Pancreas (tissue), 10 donors: ENCODE results near the gene C15orf39. TPM values are rescaled to one million over a fixed set of nuclear protein-coding genes. Genes with fewer than 3 reads are reported as not detected.

Source experiments
- ATAC-seq, 4 donors: fragments of 200-7000 bp; cut with Tn5 transposase; one replicate each; pipeline versions ENCODE4 v1.8.0 to v1.9.1; 2020; ENCODE audit warnings: mild to moderate bottlenecking in 4 of 4, moderate library complexity in 4 of 4
- DNase-seq, 6 donors: peaks; one replicate each; pipeline ENCODE4 v3.0.0-alpha.2; 2020
- FAIRE-seq: peaks from 2 replicates; lab custom pipeline; 2012; peaks lifted over from hg19 to GRCh38; lab: Jason Lieb, UNC
- H3K27ac ChIP-seq, 4 donors: fragments of 200-600 bp; sonication (generic); 1 replicate in 3 of 4; 2 replicates in 1 of 4; pipeline versions ENCODE4 v1.5.0 to v1.8.0; 2020
- H3K27me3 ChIP-seq, 4 donors: fragments of 200-600 bp; one replicate each; pipeline ENCODE4 v1.8.0; 2021
- H3K36me3 ChIP-seq, 3 donors: fragments of 200-600 bp; sonication (generic) in 1 of 3; one replicate each; pipeline versions ENCODE4 v1.5.0 to v1.8.0; 2020 to 2021
- H3K4me1 ChIP-seq, 3 donors: fragments of 200-600 bp; one replicate each; pipeline ENCODE4 v1.8.0; 2021
- H3K4me3 ChIP-seq, 4 donors: fragments of 200-600 bp; sonication (generic) in 2 of 4; one replicate each; pipeline versions ENCODE4 v1.5.0 to v1.8.0; 2020 to 2021
- H3K9me3 ChIP-seq, 4 donors: fragments of 200-600 bp; one replicate each; pipeline ENCODE4 v1.8.0; 2021
- CTCF ChIP-seq, 4 donors: fragments of 200-600 bp; sonication (generic) in 3 of 4; IDR thresholded peaks; one replicate each; pipeline versions ENCODE4 v1.5.0 to v1.8.0; 2021; ENCODE audit warnings: antibody characterized with exemption in 4 of 4
- WGBS, 2 donors: extraction: QIAGEN DNeasy Blood & Tissue Kit; methylation state at CpG; one replicate each; pipeline ENCODE4 v1.1.7; 2013; 5-methylcytosine and 5-hydroxymethylcytosine counted together
- intact Hi-C, 3 donors: fragments of 100-400 bp; cut with DNase I; formaldehyde crosslinking; loops; one replicate each; pipeline versions ENCODE4 v1.11.1 to v1.14.2; 2022
- polyA plus RNA-seq, 2 donors: library from polyadenylated mRNA; stranded (reverse); fragments of 200-250 nt; gene quantifications; one replicate each; pipeline ENCODE4 v1.2.3, GENCODE V29; 2013
- total RNA-seq, 6 donors: library from RNA; stranded (reverse); fragmentation: NEBNext Ultra II Directional in 4 of 6; extraction: Animal tissue kit (Norgen Biotek cat#: 25700) in 4 of 6; gene quantifications; one replicate each; pipeline versions ENCODE4 v1.2.1 to v1.2.4, GENCODE V29; 2021 to 2023
- donor health status: healthy with polysubstance abuse.
- donor health status: DM: no; HTN: no; CAD: no; lungs with moderate emphysema.
- donor health status: DM: no; HTN: no; CAD: no.
- donor health status: control.
- donor health status: control.
- donor health status: Bipolar disorder and iron deficiency.
- donor health status: DM: yes; HTN: yes; CAD: no.
- donor health status: DM: no; HTN: no; CAD: no.
- donor health status: DM: no; HTN: no; CAD: no.
- donor health status: DM: yes; HTN: yes; CAD: no.

C15orf39 gene
- total and polyA plus RNA-seq, 8 donors = 7.9 to 27.4 (median 12.7) TPM

- no peak for ATAC-seq
- DNase-seq = peak in 2 of 6 donors; percentile 22
- FAIRE-seq = no peak
- intact Hi-C loops = no loop called here
- WGBS, 2 donors = 61 to 75% methylated on average over 2 of the region's 2 CpGs
- Histone ChIP-seq H3K4me3 (no peak overlapping the region), H3K9me3 (no peaks in the 10 kb centered on the region), H3K36me3 (no peaks in the 10 kb centered on the region), H3K27me3 (no peaks in the 10 kb centered on the region), H3K4me1 (no peaks in the 10 kb centered on the region), H3K27ac (no peak overlapping the region)
- no peak for TF ChIP-seq CTCF (IDR thresholded peaks at IDR 0.05)
Observed at GRCh38 chr15:75191235-75191634, 10.4 kb upstream of the C15orf39 start.

GRCh38 chr15:75192307-75192706 is 9.4 kb upstream of the C15orf39 start:
- DNase-seq = peak in 1 of 6 donors; percentile 25
- Histone ChIP-seq H3K4me3 (no peak overlapping the region), H3K27me3 (no peaks in the 10 kb centered on the region), H3K27ac (no peak overlapping the region), H3K36me3 (no peaks in the 10 kb centered on the region), H3K4me1 (no peaks in the 10 kb centered on the region), H3K9me3 (no peaks in the 10 kb centered on the region)
- WGBS, 2 donors = 89 to 98% methylated on average over 4 of the region's 4 CpGs
- no peak for FAIRE-seq
- TF ChIP-seq CTCF (IDR thresholded peaks at IDR 0.05) = no peak
- intact Hi-C loops = no loop called here
- ATAC-seq = no peak

GRCh38 chr15:75193272-75193671 is 8.4 kb upstream of the C15orf39 start:
- H3K9me3 ChIP-seq = no peaks in the 10 kb centered on the region
- H3K27me3 ChIP-seq = no peaks in the 10 kb centered on the region
- DNase-seq (peak in 1 of 6 donors; percentile 23), FAIRE-seq (no peak), ATAC-seq (no peak)
- 57 to 65% methylated on average over 3 of the region's 3 CpGs for WGBS, 2 donors
- intact Hi-C loops = no loop called here
- H3K27ac ChIP-seq = no peak overlapping the region
- no peak for TF ChIP-seq CTCF (IDR thresholded peaks at IDR 0.05)
- H3K36me3 ChIP-seq = no peaks in the 10 kb centered on the region
- H3K4me1 ChIP-seq = no peaks in the 10 kb centered on the region
- no peak overlapping the region for H3K4me3 ChIP-seq

GRCh38 chr15:75193976-75194375 is 7.7 kb upstream of the C15orf39 start:
- WGBS, 2 donors = 79 to 85% methylated on average over 3 of the region's 3 CpGs
- Histone ChIP-seq H3K4me3 (no peak overlapping the region), H3K9me3 (no peaks in the 10 kb centered on the region), H3K36me3 (no peaks in the 10 kb centered on the region), H3K27me3 (no peaks in the 10 kb centered on the region), H3K4me1 (no peaks in the 10 kb centered on the region), H3K27ac (no peak overlapping the region)
- intact Hi-C loops = no loop called here
- TF ChIP-seq CTCF (IDR thresholded peaks at IDR 0.05) = no peak
- FAIRE-seq (no peak), DNase-seq (no peak), ATAC-seq (peak in 3 of 4 donors; percentile 9 to 36 (median 23))

DNA sequence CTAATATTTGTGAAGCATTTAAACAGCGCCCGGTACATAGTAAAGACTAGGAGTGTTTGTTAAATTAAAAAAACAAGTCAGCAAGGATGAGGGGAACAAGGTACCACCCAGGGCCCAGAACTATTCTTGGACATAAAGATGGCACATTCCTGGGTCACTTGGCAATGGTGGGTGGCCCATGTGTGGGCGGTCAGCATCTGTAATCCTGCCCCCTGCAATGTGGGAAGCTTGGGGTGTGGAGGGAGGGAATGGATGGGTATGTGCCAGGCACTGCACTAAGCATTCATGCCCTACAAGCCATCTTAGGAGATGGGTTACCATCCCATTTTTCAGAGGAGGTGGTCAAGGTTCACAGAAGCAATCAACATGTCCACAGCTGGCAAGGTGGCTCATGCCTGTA is 7.3 kb upstream of the C15orf39 start:
- intact Hi-C loops = no loop called here
- WGBS, 2 donors = 91 to 92% methylated on average over 3 of the region's 3 CpGs
- DNase-seq = no peak
- Histone ChIP-seq H3K4me1 (no peaks in the 10 kb centered on the region), H3K27ac (no peak overlapping the region), H3K36me3 (no peaks in the 10 kb centered on the region), H3K27me3 (no peaks in the 10 kb centered on the region), H3K4me3 (no peak overlapping the region), H3K9me3 (no peaks in the 10 kb centered on the region)
- no peak for TF ChIP-seq CTCF (IDR thresholded peaks at IDR 0.05)
- ATAC-seq = peak in 2 of 4 donors; percentile 7 to 19
- FAIRE-seq = no peak
